GM18517 (cell line): ENCODE data around the gene ITCH.

ENCODE experiments used
- ATAC-seq: cut with Tn5 transposase; IDR thresholded peaks from one replicate; pipeline ENCODE4 v1.9.1; 2021; ENCODE audit warnings: mild to moderate bottlenecking, moderate library complexity; ENCODE audit not compliant: unreplicated experiment

Gene ITCH

DNA sequence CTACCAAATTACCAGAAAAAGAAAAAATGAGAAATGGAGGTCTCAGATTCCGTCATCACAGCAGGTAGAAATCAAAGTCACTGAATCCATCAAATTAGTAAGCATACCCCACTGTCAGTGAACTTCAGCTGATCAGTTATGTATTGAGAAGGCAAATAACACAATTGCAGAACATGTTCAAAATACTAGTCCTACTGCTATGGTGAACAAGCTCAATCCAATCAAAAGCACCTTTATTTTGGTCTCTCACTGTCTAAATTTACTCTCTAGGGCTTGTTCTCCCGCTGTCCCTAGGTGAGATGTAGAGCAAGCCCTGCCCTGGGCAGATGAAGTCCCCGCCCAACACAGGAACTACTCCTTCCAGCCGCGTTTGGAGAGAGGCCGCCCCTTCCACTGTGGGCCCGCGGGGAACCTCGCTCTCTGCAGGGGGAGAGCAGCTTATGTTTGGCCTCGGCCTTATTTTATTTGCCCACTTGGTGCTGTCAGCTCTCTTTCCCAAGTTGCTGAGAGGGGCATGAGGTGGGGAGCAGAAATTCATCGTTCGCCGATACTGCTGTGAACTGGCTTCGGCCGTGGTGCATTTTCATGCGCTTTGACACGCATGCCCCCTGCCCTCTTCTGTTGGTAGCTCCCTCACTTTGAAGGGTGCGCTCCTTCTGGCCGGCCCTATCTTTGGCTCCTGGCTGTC is 181.2 kb downstream of the ITCH start:
- ATAC-seq: no peak

DNA sequence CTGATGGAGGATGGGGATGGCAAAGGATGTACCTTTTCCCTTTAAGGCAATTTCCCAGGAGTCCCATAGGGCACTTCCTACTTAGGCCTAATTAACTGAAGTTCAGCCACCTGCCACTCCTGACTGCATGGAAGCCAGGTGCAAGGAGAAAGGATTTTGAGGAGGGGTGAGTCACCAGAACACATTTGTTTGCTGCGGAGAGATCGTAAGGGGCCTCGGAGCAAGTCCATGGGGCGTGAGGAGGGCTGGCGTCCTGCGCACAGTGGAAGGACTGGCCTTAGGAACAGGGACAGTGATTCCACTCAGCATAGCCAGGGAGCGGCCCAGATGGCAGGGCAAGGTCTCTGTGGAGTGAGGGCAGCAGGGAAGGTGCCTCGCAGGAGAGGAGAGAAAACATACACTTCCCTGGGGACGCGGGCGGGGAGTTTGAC is 183.7 kb downstream of the ITCH start:
- no peak for ATAC-seq

DNA sequence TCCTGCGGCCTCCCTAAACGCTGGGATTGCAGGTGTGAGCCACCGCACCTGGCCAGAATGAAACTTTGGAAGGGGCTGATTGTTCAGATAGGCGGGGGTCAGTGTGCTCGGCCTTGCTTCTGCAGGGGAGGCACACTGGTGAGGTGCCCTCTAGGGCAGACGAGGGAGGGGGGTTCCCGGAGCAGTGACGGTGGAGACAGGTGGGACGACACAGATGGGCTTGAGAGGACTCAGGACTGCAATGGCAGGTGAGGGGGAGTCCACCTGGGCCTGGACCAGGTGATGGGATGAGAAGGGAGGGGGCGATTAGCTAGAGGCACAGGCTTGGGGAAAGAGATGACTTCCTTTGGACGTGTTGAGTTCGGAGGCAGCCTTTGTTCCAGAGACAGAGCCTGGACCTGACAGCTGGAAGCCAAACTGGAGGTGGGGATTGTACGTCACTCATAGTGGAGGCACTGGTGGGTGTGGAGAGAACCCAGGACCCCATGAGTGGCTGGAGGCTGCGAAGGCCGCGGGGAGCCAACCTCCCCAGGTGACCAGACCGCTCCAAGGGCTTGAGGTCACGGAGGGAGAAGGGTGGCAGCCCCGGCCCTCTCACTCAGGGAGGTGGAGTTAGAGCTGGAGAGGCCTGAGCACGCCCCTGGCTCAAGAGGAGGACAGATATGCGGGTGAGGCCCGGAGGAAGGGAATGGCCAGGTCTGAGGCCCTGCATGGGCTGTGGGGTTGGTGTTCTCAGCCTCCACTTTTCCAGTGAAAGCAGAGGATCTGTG is 185.0 kb downstream of the ITCH start:
- ATAC-seq: no peak

DNA sequence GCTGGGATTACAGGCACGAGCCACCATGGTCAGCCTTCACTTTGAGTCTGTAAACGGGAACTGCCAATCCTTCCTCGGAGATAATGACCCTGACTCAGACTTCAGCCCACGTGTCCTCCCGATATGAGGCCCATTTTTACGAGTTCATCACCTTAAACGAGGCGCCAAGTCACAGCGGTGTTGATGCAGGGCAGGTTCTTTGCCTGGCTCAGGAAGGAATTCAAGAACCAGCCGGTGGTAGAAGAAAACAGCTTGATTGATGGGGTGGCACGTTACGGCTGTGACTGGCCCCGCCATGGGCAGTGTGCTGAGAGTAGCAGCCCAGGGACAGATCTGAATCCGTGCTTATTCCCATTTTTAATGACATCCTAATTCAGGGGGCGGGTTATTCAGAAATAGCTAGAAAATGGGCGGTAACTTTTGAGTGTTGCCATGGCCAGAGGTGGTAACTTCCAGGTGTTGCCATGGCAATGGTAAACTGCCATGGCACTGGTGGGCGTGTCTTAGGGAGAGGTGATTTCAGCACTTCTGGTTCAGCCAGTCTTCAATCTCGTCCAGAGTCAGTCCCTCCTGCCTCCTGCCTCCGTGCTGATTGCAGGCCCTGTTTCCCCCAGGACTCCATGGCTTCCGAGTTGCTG is 186.3 kb downstream of the ITCH start:
- ATAC-seq: no peak

GRCh38 chr20:34549929-34550305 is 186.8 kb downstream of the ITCH start:
- no peak for ATAC-seq

- no peak for ATAC-seq
Measured at GRCh38 chr20:34552569-34552968, 189.5 kb downstream of the ITCH start.

DNA sequence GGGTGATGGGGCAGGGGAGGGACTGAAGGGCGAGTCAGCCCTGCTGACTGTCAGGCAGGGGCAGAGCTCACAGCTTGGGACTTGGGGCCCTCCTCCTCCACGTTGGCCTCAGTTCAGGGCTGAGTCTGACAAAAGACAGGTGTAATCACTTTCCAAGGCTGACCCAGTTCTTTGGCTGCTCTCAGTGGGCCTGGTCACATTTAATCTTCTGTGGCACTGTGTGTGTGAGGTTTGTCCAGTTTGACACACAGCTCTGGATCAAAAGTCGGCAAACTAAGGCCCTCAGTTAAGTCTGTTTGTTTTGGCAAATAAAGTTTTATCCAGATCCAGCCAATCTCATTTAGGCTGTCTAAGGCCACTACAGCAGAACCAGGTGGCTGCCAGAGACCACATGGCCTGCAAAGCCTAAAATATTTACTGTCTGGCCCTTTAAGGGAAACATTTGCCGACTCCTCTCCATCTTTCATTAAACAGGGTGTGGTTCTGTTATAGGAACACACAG is 190.3 kb downstream of the ITCH start:
- no peak for ATAC-seq

GRCh38 chr20:34557936-34558319 is 194.9 kb downstream of the ITCH start:
- no peak for ATAC-seq

GRCh38 chr20:34558320-34559218 is 195.5 kb downstream of the ITCH start, which contains the start of gene MAP1LC3A:
MAP1LC3A (plus strand) TSS chr20:34558718; CDS start chr20:34558869, 151 bp downstream.
- ATAC-seq: no peak

DNA sequence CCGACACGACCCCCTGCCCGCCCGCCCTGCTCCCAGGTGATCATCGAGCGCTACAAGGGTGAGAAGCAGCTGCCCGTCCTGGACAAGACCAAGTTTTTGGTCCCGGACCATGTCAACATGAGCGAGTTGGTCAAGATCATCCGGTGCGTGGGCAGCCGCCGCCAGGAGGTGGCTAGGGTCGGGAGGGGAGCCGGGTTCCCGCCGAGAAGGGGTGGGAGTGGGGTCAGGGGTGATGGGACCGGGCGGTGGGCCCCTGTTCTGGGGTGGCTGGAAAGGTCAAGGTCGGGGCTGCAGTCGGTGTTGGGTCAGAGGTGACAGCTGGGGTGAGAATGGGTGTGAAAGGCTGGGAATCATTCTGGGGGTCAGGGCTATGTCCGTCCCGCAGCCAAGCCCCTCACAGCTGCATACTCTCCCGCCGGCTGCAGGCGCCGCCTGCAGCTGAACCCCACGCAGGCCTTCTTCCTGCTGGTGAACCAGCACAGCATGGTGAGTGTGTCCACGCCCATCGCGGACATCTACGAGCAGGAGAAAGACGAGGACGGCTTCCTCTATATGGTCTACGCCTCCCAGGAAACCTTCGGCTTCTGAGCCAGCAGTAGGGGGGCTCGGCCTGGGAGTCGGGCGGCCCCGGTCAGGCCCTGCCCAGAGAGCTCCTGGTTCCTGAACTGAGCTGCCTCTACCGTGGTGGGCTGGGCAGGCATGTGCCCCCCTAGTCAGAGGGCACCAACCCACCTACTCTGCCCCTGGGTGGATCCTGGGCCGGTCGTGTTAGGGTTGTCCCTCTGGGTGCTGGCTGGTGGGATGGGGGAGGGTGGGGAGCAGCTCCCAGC is 196.5 kb downstream of the ITCH start:
- ATAC-seq: no peak

DNA sequence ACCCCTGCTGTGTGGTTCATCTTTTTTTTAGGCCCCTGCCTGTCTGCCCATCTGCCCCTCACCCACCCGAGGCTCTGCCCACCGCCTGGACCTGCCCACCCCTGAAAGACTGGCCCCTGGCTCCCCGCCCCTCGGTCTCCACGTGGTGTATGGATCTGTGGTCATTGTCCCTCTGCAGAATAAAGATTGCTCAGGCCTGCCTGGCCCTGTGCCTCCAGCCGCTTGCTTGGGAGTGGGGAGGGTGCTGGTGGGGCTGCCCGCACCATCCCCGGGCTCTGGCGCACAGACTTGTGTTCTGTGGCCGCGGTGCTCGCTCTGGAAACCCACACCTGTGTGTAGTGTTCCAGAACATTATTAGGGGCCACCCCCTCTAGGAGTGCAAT is 197.1 kb downstream of the ITCH start:
- no peak for ATAC-seq

- no peak for ATAC-seq
Measured at GRCh38 chr20:34560614-34561013, 197.5 kb downstream of the ITCH start.
